ENCODE measurements around the gene UIMC1.

DNA sequence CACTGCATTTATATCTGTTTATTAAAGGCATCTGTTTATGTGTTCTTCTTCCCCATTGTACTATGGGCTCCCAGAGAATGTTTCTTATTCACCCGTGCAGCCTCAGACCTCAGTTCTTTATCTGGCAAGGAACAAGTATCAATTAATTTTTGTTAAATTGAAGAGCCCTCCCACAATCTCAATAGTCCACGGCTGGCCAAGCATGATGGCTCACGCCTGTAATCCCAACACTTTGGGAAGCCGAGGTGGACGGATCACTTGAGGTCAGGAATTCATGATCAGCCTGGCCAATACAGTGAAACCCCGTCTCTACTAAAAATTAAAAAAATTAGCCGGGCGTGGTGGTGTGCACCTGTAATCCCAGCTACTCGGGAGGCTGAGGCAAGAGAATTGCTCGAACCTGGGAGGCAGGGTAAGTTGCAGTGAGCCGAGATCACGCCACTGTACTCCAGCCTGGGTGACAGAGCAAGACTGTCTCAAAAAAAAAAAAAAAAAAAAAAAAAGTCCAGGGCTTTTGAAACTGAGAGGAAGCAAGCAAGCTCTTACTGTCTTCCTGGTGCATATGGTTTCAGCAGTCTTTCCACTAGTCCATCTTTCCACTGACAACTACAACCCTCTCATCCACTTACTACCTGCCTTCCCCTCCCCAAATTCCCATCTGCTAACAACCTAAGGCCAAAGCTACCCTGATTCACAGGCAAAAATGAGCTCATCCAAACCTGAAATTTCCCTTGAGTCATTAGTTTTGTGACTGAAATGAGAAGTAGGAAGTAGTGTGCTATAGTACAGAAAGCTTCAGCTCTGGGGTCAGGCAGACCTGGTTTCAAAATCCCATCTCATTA lies 105.1 kb downstream of the UIMC1 start:
- TF ChIP-seq CTCF (IDR thresholded peaks at IDR 0.05; ENCODE audit: insufficient read depth, low read length, poor library complexity, severe bottlenecking) (no peak), EZH2phosphoT487 (conservative IDR thresholded peaks at IDR 0.05; ENCODE audit: low read length) (no peak)

All from SU-DHL-6 (cell line).